VCaP (cell line): Measurements from ENCODE around the gene GPSM3.

Source experiments
- H3K27ac ChIP-seq: fragments of 450-650 bp; 2 replicates; pipeline ENCODE4 v1.5.1; 2017
- TF ChIP-seq, protein P1 (sequence below): fragments of 450-650 bp; conservative IDR thresholded peaks from 2 replicates; pipeline ENCODE4 v1.5.1; 2017; ENCODE audit warnings: mild to moderate bottlenecking, moderate library complexity

The GPSM3 gene

DNA sequence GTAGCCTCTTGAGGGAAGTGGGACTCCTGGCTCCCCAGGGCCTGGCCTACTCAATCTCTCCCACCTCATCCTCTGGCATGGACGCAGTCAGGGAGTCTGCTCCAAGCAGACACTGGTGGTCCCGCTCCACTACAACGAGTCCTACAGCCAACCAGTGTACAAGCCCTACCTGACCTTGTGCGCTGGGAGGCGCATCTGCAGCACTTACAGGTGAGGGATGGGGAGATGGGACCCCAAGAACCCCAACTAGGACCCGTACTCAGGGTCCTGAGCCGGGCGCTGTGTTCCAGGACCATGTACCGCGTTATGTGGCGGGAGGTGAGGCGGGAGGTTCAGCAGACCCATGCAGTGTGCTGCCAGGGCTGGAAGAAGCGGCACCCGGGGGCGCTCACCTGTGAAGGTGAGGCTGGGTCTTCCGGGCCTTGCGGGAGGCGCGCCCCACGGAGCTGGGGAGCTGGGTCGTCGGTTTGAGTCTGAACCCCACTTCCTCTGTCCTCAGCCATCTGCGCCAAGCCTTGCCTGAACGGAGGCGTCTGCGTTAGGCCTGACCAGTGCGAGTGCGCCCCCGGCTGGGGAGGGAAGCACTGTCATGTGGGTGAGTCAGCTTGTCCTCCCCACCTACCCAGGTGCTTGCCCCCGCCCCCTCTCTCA lies 25.9 kb downstream of the GPSM3 start:
- TF ChIP-seq, protein P1, sequence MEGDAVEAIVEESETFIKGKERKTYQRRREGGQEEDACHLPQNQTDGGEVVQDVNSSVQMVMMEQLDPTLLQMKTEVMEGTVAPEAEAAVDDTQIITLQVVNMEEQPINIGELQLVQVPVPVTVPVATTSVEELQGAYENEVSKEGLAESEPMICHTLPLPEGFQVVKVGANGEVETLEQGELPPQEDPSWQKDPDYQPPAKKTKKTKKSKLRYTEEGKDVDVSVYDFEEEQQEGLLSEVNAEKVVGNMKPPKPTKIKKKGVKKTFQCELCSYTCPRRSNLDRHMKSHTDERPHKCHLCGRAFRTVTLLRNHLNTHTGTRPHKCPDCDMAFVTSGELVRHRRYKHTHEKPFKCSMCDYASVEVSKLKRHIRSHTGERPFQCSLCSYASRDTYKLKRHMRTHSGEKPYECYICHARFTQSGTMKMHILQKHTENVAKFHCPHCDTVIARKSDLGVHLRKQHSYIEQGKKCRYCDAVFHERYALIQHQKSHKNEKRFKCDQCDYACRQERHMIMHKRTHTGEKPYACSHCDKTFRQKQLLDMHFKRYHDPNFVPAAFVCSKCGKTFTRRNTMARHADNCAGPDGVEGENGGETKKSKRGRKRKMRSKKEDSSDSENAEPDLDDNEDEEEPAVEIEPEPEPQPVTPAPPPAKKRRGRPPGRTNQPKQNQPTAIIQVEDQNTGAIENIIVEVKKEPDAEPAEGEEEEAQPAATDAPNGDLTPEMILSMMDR, result no peak
- H3K27ac ChIP-seq, result no peak overlapping the region

DNA sequence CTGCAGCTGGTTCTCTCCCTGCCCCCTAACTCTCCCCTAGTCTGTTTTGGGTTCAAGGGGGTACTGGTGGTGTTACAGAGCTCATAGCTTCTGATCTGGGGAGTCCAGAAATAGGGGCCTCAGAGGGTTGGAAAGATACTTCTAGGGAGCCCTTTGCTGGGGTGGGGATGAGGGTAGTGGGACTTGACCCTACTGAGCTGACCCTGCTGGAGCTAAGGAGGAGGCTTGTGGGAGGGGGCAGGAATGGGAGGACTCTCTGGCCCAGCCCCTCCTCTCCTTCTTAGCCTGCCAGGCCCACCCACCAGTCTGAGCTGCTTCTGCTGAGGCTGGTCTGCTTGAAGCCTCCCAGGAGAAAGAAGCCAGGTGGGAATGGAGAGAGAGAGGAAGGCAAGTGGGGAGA lies 28.1 kb downstream of the GPSM3 start, which contains the start of gene EGFL8:
Gene EGFL8 (plus strand): TSS at position 301 of the 400 bp plus-strand sequence. CDS start 1,571 bp downstream, outside the sequence.
- TF ChIP-seq, protein P1, result no peak
- H3K27ac ChIP-seq, result no peak within 1 kb of the TSS

- TF ChIP-seq, protein P1, result no peak
- no peak overlapping the region for H3K27ac ChIP-seq
Measured at GRCh38 chr6:32163559-32164258, 28.7 kb downstream of the GPSM3 start.

GRCh38 chr6:32158052-32158451 lies 34.4 kb downstream of the GPSM3 start:
- no peak overlapping the region for H3K27ac ChIP-seq
- TF ChIP-seq, protein P1, result no peak

GRCh38 chr6:32156891-32157290 lies 35.6 kb downstream of the GPSM3 start:
- H3K27ac ChIP-seq, result no peak overlapping the region
- TF ChIP-seq, protein P1, result no peak

DNA sequence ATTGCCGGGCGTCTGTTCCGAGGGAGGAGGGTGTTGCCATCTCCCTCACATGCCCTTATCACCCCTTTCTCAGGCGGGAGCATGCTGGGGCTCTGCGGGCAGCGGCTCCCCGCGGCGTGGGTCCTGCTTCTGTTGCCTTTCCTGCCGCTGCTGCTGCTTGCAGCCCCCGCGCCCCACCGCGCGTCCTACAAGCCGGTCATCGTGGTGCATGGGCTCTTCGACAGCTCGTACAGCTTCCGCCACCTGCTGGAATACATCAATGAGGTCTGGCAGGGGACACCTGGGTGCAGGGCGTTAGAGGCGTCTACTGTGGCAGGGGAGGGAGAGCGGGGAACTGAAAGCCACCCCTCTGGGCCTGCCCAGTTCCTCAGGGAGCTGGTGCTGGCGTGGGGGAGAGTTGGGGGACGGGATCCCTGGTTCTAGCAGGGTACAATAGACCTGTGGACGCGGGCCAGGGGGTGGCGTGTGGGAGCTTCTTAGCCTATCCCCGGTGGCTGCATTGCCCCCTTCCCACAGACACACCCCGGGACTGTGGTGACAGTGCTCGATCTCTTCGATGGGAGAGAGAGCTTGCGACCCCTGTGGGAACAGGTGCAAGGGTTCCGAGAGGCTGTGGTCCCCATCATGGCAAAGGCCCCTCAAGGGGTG lies 37.8 kb downstream of the GPSM3 start:
- H3K27ac ChIP-seq, result peak overlapping the region; percentile 89
- TF ChIP-seq, protein P1, result peak; percentile 75
